Measurements from ENCODE around the gene ABTB2. TPM values are rescaled to one million over a fixed set of nuclear protein-coding genes. Genes with fewer than 3 reads are reported as not detected.

The ABTB2 gene
- total RNA-seq, 1 donor: 5.1 TPM

DNA sequence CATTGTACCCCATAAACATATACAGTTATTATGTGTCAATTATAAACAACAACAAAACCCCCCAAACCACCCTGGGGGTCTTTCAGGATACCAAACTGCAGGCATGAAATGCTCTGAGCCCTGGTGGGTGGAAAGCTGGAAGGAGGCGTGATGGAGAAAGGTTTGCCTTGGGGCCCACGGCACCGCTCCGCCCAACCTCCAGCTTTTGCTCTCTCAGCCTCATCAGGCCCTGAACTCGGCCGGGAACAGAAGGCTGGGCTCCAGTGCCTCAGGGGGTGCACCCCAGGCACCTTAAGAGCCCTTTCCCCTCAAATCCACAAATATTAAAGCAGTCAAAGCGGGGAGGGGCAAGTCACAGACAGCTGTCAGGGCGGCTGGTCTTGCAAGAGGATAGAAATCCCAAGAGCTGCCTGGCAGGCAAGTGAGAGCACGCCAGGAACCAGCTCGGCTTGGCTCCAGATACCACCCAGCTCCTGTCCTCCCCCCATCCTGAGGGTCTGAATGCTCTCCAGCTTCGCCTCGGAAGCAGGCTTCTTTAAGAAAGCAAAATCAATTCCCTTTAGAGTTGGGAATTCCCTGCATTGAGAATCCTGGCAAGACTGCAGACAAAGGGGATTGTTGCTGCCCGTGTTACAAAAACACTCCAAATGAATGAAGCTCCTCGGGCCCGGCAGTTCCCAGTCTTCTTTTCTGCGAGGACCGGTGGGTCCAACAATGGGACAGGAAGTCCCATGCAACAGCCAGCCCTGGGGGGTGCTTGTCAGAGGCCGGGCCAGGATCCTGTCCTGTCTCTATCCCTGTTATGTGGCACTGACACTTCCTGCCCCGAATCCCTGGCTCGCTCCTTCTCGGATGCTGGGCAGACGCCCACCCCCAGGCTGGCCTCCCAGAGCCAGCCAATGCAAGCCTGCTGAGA, 171.6 kb downstream of the ABTB2 start:
- Histone ChIP-seq H3K4me2 (ENCODE audit: insufficient read depth, low read length) (no peak overlapping the region), H3K4me1 (ENCODE audit: insufficient read depth, low read length) (peaks cover 6% of the 10 kb centered on the region), H3K27ac (ENCODE audit: low read depth, low read length) (no peak overlapping the region), H3K79me2 (ENCODE audit: insufficient read depth, low read length) (no peaks in the 10 kb centered on the region), H3K4me3 (ENCODE audit: insufficient read depth, low read length) (no peak overlapping the region), H4K20me1 (ENCODE audit: insufficient read depth, low read length) (peaks cover 9% of the 10 kb centered on the region), H2AFZ (ENCODE audit: low read length) (no peak overlapping the region), H3K27me3 (ENCODE audit: insufficient read depth, low read length) (no peaks in the 10 kb centered on the region), H3K36me3 (ENCODE audit: insufficient read depth, low read length) (no peaks in the 10 kb centered on the region), H3K9me3 (ENCODE audit: low read depth, low read length) (no peaks in the 10 kb centered on the region)
- TF ChIP-seq, protein P1, sequence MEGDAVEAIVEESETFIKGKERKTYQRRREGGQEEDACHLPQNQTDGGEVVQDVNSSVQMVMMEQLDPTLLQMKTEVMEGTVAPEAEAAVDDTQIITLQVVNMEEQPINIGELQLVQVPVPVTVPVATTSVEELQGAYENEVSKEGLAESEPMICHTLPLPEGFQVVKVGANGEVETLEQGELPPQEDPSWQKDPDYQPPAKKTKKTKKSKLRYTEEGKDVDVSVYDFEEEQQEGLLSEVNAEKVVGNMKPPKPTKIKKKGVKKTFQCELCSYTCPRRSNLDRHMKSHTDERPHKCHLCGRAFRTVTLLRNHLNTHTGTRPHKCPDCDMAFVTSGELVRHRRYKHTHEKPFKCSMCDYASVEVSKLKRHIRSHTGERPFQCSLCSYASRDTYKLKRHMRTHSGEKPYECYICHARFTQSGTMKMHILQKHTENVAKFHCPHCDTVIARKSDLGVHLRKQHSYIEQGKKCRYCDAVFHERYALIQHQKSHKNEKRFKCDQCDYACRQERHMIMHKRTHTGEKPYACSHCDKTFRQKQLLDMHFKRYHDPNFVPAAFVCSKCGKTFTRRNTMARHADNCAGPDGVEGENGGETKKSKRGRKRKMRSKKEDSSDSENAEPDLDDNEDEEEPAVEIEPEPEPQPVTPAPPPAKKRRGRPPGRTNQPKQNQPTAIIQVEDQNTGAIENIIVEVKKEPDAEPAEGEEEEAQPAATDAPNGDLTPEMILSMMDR (IDR thresholded peaks at IDR 0.05; ENCODE audit: extremely low read depth, low read depth, low read length): no peak
- DNase-seq (ENCODE audit: insufficient read length, low spot score, missing footprints): peak; percentile 75

DNA sequence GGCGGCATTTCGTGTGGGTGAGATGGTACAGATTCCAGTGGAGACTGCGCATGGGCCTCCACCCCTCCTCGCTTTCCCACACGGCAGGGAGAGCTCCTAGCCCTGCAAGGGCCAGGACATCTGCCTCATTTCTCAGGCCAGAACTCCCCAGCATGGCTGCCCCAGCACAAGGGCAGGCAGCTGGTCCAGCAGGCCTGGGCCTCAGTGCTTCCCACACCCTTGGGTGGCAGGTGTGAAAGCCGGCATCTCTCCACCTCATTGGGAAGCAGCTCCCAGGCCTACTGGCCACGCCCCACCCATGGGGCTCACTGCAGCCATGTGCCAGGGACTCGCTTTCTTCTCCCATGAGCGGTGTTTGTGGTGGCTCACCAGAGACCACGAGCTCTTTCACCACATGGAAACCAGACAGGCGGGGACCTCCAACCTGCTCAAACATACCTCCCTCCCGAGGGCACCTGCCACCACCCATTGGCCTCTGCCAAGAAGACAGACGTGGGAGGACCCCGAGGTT, 173.2 kb downstream of the ABTB2 start:
- Histone ChIP-seq H4K20me1 (ENCODE audit: insufficient read depth, low read length) (peaks cover 4% of the 10 kb centered on the region), H3K9me3 (ENCODE audit: low read depth, low read length) (no peaks in the 10 kb centered on the region), H2AFZ (ENCODE audit: low read length) (no peak overlapping the region), H3K4me3 (ENCODE audit: insufficient read depth, low read length) (no peak overlapping the region), H3K27ac (ENCODE audit: low read depth, low read length) (no peak overlapping the region), H3K4me2 (ENCODE audit: insufficient read depth, low read length) (no peak overlapping the region), H3K27me3 (ENCODE audit: insufficient read depth, low read length) (no peaks in the 10 kb centered on the region), H3K79me2 (ENCODE audit: insufficient read depth, low read length) (no peaks in the 10 kb centered on the region), H3K36me3 (ENCODE audit: insufficient read depth, low read length) (no peaks in the 10 kb centered on the region), H3K4me1 (ENCODE audit: insufficient read depth, low read length) (peaks cover 9% of the 10 kb centered on the region)
- TF ChIP-seq, protein P1 (IDR thresholded peaks at IDR 0.05; ENCODE audit: extremely low read depth, low read depth, low read length): no peak
- DNase-seq (ENCODE audit: insufficient read length, low spot score, missing footprints): peak; percentile 59

DNA sequence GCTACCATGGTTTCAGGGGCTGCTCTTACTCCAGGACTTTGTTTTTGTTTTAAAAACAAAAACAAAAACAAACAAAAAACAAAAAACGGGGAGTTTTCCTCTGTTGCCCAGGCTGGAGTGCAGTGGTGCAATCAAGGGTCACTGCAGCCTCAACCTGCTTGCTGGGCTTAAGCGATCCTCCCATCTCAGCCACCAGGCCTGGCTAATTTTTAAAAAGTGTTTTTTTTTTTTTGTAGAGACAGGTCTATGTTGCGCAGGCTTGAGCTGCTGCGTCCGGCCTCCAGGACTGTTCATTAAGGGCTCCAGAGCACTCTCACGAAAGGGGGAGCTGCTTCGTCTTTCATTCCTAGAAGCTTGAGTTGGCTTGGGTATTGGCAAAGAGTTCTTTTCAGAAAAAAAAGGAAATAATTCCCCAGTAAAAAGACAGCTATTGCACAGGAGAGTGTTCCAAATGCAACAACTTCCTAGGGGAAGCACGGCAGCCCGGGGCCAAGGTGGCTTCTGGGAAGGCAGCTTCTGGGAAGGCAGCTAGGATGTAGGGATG, 173.9 kb downstream of the ABTB2 start:
- Histone ChIP-seq H3K79me2 (ENCODE audit: insufficient read depth, low read length) (no peaks in the 10 kb centered on the region), H4K20me1 (ENCODE audit: insufficient read depth, low read length) (peaks cover 4% of the 10 kb centered on the region), H3K4me3 (ENCODE audit: insufficient read depth, low read length) (no peak overlapping the region), H3K4me1 (ENCODE audit: insufficient read depth, low read length) (peaks cover 9% of the 10 kb centered on the region), H2AFZ (ENCODE audit: low read length) (no peak overlapping the region), H3K27ac (ENCODE audit: low read depth, low read length) (no peak overlapping the region), H3K9me3 (ENCODE audit: low read depth, low read length) (no peaks in the 10 kb centered on the region), H3K27me3 (ENCODE audit: insufficient read depth, low read length) (no peaks in the 10 kb centered on the region), H3K36me3 (ENCODE audit: insufficient read depth, low read length) (no peaks in the 10 kb centered on the region), H3K4me2 (ENCODE audit: insufficient read depth, low read length) (no peak overlapping the region)
- TF ChIP-seq, protein P1 (IDR thresholded peaks at IDR 0.05; ENCODE audit: extremely low read depth, low read depth, low read length): no peak
- peak; percentile 50 for DNase-seq (ENCODE audit: insufficient read length, low spot score, missing footprints)

Measured in osteoblast (primary cell).